Panc1 (cell line): ENCODE results near the gene UQCRC2.

Source experiments
- CTCF ChIP-seq: fragments of 450-650 bp; IDR thresholded peaks from 2 replicates; pipeline ENCODE4 v1.5.1; 2017; ENCODE audit warnings: mild to moderate bottlenecking
- POLR2AphosphoS5 ChIP-seq: IDR thresholded peaks from 2 replicates; pipeline ENCODE4 v1.6.1; 2012; ENCODE audit warnings: mild to moderate bottlenecking, low read depth, low read length, moderate library complexity
- REST ChIP-seq, 2 experiments: IDR thresholded peaks; 2 replicates each; pipeline ENCODE4 v1.6.1; 2011 to 2012; ENCODE audit warnings: low read depth in 2 of 2, control low read depth in 1 of 2, low read length in 1 of 2, mild to moderate bottlenecking in 1 of 2, moderate library complexity in 1 of 2; ENCODE audit not compliant: insufficient read depth in 1 of 2
- SIN3A ChIP-seq: IDR thresholded peaks from 2 replicates; pipeline ENCODE4 v1.6.1; 2012; ENCODE audit warnings: low read depth, mild to moderate bottlenecking, low read length, moderate library complexity, borderline replicate concordance; ENCODE audit not compliant: insufficient read depth
- TCF7L2 ChIP-seq: IDR thresholded peaks from 2 replicates; pipeline ENCODE4 v1.6.1; 2011; ENCODE audit warnings: mild to moderate bottlenecking, low read depth, low read length, inconsistent platforms

- TF ChIP-seq CTCF (no peak), REST (IDR thresholded peaks at IDR 0.05; ENCODE audit: insufficient read depth in 1 of 2, low read depth in 2 of 2, low read length in 1 of 2) (no peak), TCF7L2 (no peak), POLR2AphosphoS5 (no peak), SIN3A (no peak)
Measured at GRCh38 chr16:21963887-21964286, 10.7 kb downstream of the UQCRC2 start.
